Spleen (tissue), 7 donors: ENCODE results near the gene GART.

Experiments
- POLR2A ChIP-seq, 3 donors: fragments of 450-650 bp; IDR thresholded peaks; one replicate each; pipeline ENCODE4 v1.5.1; 2017; ENCODE audit warnings: antibody characterized with exemption in 3 of 3, mild to moderate bottlenecking in 1 of 3
- TF ChIP-seq, protein P1 (sequence below), 11 experiments: fragments of 200-600 bp in 7 of 11; fragments of 450-650 bp in 4 of 11; sonication (generic) in 4 of 11; IDR thresholded peaks in 8 of 11; conservative IDR thresholded peaks in 3 of 11; 1 replicate in 7 of 11; 2 replicates in 4 of 11; pipeline versions ENCODE4 v1.4.0 to v1.8.0; 2016 to 2021; ENCODE audit warnings: antibody characterized with exemption in 11 of 11, inconsistent platforms in 4 of 11, mild to moderate bottlenecking in 1 of 11
- donor health status: DM: no; HTN: no; CAD: no; lungs with moderate emphysema.
- donor health status: DM: no; HTN: no; CAD: no.
- donor health status: DM: no; HTN: no; CAD: no.

DNA sequence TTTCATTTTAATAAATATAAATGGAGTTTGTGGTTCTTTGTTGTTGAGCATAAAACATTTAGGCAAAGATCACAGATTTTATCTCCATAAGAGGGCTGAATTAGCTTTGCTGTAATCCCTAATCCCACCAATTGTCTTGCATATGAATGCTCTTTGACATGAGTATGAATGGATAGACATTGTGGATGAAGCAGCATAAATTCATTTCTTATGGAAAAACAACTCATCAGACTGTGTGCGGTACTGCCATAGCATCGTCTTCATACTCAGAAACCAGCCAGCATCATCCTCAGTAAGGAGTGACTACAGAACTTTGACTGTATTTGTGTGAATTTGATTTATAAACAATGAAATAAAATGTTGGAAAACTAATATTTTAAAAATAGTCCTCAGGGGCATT lies 20.5 kb upstream of the GART start:
- TF ChIP-seq, protein P1, sequence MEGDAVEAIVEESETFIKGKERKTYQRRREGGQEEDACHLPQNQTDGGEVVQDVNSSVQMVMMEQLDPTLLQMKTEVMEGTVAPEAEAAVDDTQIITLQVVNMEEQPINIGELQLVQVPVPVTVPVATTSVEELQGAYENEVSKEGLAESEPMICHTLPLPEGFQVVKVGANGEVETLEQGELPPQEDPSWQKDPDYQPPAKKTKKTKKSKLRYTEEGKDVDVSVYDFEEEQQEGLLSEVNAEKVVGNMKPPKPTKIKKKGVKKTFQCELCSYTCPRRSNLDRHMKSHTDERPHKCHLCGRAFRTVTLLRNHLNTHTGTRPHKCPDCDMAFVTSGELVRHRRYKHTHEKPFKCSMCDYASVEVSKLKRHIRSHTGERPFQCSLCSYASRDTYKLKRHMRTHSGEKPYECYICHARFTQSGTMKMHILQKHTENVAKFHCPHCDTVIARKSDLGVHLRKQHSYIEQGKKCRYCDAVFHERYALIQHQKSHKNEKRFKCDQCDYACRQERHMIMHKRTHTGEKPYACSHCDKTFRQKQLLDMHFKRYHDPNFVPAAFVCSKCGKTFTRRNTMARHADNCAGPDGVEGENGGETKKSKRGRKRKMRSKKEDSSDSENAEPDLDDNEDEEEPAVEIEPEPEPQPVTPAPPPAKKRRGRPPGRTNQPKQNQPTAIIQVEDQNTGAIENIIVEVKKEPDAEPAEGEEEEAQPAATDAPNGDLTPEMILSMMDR (IDR thresholded peaks at IDR 0.05 in 8 of 11, conservative IDR thresholded peaks at IDR 0.05 in 3 of 11) = no peak
- no peak for TF ChIP-seq POLR2A (IDR thresholded peaks at IDR 0.05)
